GM21717 (cell line): Measurements from ENCODE around the gene SLC7A9.
"Not testable (repeated sequence)": the region's sequence is repeated elsewhere in the genome, so short reads cannot be mapped to it uniquely, and the experiment has no call there.

Experiments used
- ATAC-seq: cut with Tn5 transposase; IDR thresholded peaks from one replicate; pipeline ENCODE4 v1.9.1; 2021; ENCODE audit warnings: mild to moderate bottlenecking, moderate library complexity; ENCODE audit not compliant: unreplicated experiment

The SLC7A9 gene

DNA sequence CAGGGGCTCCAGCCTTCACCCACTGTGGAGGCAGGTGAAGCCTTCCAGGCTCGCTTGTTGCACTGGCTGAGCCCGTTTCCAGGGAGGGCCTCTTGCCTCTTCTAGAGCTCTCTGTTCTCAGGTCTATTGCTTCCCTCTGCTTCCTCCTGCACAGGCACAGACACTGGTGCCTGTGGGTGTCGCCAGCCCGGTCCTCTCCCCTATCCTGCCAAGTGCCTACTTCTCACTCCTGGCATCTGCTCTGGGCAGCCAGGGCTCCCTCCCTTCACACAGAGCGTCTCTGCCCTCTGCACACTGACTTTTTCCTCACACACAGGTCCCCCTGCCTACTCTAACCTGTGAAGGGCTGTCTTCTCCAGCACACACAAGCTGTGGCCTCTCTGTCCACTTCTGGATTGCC is 60.3 kb downstream of the SLC7A9 start:
- no peak for ATAC-seq

DNA sequence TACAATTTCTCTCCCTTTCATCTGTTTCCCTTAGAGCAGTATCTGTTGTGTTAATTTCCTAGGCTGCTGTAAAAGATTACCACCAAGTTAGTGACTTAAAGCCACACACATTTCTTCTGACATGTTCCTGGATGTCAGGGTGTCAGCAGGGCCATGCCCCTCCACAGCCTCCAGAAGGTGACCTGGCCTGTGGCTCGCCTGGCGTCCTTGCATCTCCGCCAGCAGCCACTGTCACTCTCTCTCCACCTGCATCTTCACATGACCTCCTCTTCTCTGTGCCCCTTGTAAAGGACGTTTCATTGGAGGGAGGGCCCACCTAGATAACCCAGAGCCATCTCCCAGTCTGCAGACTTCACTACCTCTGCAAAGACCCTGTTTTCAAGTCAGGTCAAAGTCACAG is 61.3 kb downstream of the SLC7A9 start:
- no peak for ATAC-seq

GRCh38 chr19:32802840-32803239 is 66.7 kb downstream of the SLC7A9 start:
- no peak for ATAC-seq

GRCh38 chr19:32800754-32801153 is 68.8 kb downstream of the SLC7A9 start:
- ATAC-seq, result no peak

GRCh38 chr19:32800191-32800590 is 69.4 kb downstream of the SLC7A9 start:
- ATAC-seq, result no peak

GRCh38 chr19:32798201-32798600 is 71.4 kb downstream of the SLC7A9 start:
- no peak for ATAC-seq

GRCh38 chr19:32789429-32789828 is 80.1 kb downstream of the SLC7A9 start:
- ATAC-seq, result no peak

DNA sequence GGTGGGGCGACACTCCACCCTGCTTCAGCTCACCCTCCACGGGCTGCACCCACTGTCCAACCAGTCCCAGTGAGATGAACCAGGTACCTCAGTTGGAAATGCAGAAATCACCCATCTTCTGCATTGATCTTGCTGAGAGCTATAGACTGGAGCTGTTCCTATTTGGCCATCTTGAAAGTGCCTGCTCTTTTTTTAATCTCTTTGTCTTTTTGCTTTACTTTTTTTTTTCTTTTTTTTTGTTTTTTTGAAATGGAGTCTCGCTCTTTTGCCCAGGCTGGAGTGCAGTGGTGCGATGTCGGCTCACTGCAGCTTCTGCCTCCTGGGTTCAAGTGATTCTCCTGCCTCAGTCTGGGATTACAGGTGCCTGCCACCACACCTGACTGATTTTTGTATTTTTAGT is 81.7 kb downstream of the SLC7A9 start:
- ATAC-seq, result not testable (repeated sequence)

DNA sequence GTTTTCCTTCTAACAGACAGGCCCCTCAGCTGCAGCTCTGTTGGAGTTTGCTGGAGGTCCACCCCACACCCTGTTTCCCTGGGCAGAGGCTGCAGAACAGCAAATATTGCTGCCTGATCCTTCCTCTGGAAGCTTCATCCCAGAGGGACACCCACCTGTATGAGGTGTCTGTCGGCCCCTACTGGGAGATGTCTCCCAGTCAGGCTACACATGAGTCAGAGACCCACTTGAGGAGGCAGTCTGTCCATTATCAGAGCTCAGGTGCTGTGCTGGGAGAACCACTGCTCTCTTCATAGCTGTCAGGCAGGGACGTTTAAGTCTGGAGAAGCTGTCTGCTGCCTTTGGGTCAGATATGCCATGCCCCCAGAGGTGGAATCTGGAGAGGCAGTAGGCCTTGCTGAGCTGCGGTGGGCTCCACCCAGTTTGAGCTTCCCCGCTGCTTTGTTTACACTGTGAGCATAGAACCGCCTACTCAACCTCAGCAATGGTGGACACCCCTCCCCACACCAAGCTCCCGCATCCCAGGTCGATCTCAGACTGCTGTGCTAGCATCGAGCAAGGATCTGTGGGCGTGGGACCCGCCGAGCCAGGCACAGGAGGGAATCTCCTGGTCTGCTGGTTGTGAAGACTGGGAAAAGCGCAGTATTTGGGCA is 82.3 kb downstream of the SLC7A9 start:
- not testable (repeated sequence) for ATAC-seq

DNA sequence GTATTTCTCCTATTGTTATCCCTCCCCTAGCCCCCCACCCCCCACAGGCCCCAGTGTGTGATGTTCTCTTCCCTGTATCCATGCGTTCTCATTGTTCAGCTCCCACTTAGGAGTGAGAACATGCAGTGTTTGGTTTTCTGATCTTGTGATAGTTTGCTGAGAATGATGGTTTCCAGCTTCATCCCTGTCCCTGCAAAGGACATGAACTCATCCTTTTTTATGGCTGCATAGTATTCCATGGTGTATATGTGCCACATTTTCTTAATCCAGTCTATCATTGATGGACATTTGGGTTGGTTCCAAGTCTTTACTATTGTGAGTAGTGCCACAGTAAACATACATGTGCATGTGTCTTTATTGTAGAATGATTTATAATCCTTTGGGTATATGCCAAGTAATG is 87.5 kb downstream of the SLC7A9 start:
- not testable (repeated sequence) for ATAC-seq

GRCh38 chr19:32781280-32781679 is 88.3 kb downstream of the SLC7A9 start:
- ATAC-seq, result no peak
